ENCODE results near the gene BICD2.

The BICD2 gene

GRCh38 chr9:92720209-92720765 is 44.3 kb downstream of the BICD2 start:
- TF ChIP-seq CTCF (IDR thresholded peaks at IDR 0.05), result no peak
- H3K4me1 ChIP-seq (ENCODE audit: control insufficient read depth in 1 of 2, insufficient read depth in 1 of 2, low read depth in 1 of 2, low read length in 1 of 2), result peaks cover 22 to 26% of the 10 kb centered on the region in 2 experiments
- peak overlapping the region; percentile 79 for H3K27ac ChIP-seq
- H3K36me3 ChIP-seq, result peaks cover 95% of the 10 kb centered on the region
- H3K4me3 ChIP-seq (ENCODE audit: low read depth in 1 of 2, low read length in 1 of 2), result no peak overlapping the region
- no peaks in the 10 kb centered on the region for H3K27me3 ChIP-seq
- no peaks in the 10 kb centered on the region for H3K9me3 ChIP-seq

GRCh38 chr9:92719028-92719647 is 45.5 kb downstream of the BICD2 start:
- Histone ChIP-seq H3K36me3 (peaks cover 100% of the 10 kb centered on the region), H3K27ac (no peak overlapping the region), H3K27me3 (no peaks in the 10 kb centered on the region), H3K9me3 (no peaks in the 10 kb centered on the region), H3K4me3 (ENCODE audit: low read depth in 1 of 2, low read length in 1 of 2) (no peak overlapping the region), H3K4me1 (ENCODE audit: control insufficient read depth in 1 of 2, insufficient read depth in 1 of 2, low read depth in 1 of 2, low read length in 1 of 2) (peaks cover 22 to 26% of the 10 kb centered on the region in 2 experiments)
- TF ChIP-seq CTCF (IDR thresholded peaks at IDR 0.05), result no peak

- no peaks in the 10 kb centered on the region for H3K9me3 ChIP-seq
- peaks cover 22 to 24% of the 10 kb centered on the region in 2 experiments for H3K4me1 ChIP-seq (ENCODE audit: control insufficient read depth in 1 of 2, insufficient read depth in 1 of 2, low read depth in 1 of 2, low read length in 1 of 2)
- TF ChIP-seq CTCF (IDR thresholded peaks at IDR 0.05), result no peak
- no peaks in the 10 kb centered on the region for H3K27me3 ChIP-seq
- H3K4me3 ChIP-seq (ENCODE audit: low read depth in 1 of 2, low read length in 1 of 2), result no peak overlapping the region
- H3K27ac ChIP-seq, result no peak overlapping the region
- peaks cover 100% of the 10 kb centered on the region for H3K36me3 ChIP-seq
Observed at GRCh38 chr9:92718086-92719001, 46.3 kb downstream of the BICD2 start.

- Histone ChIP-seq H3K27ac (peak overlapping the region; percentile 16), H3K9me3 (no peaks in the 10 kb centered on the region), H3K4me1 (ENCODE audit: control insufficient read depth in 1 of 2, insufficient read depth in 1 of 2, low read depth in 1 of 2, low read length in 1 of 2) (peaks cover 22 to 23% of the 10 kb centered on the region in 2 experiments), H3K27me3 (no peaks in the 10 kb centered on the region), H3K4me3 (ENCODE audit: low read depth in 1 of 2, low read length in 1 of 2) (no peak overlapping the region), H3K36me3 (peaks cover 100% of the 10 kb centered on the region)
- TF ChIP-seq CTCF (IDR thresholded peaks at IDR 0.05), result no peak
Observed at GRCh38 chr9:92717201-92718085, 47.2 kb downstream of the BICD2 start.

- H3K27me3 ChIP-seq, result no peaks in the 10 kb centered on the region
- H3K4me3 ChIP-seq (ENCODE audit: low read depth in 1 of 2, low read length in 1 of 2), result no peak overlapping the region
- H3K27ac ChIP-seq, result no peak overlapping the region
- peaks cover 22 to 23% of the 10 kb centered on the region in 2 experiments for H3K4me1 ChIP-seq (ENCODE audit: control insufficient read depth in 1 of 2, insufficient read depth in 1 of 2, low read depth in 1 of 2, low read length in 1 of 2)
- no peaks in the 10 kb centered on the region for H3K9me3 ChIP-seq
- TF ChIP-seq CTCF (IDR thresholded peaks at IDR 0.05), result peak; percentile 85
- H3K36me3 ChIP-seq, result peaks cover 91% of the 10 kb centered on the region
Observed at GRCh38 chr9:92716557-92716956, 48.1 kb downstream of the BICD2 start.
